Mesodermal cell (in vitro differentiated cells): ENCODE measurements around the gene BIN2.
A peak's percentile ranks its signal among the peaks of the same experiment; 100 is the strongest.
"Not testable (repeated sequence)": the region's sequence is repeated elsewhere in the genome, so short reads cannot be mapped to it uniquely, and the experiment has no call there.

ENCODE experiments used
- H3K27ac ChIP-seq: 2 replicates; pipeline ENCODE4 v1.7.0; 2013; ENCODE audit warnings: mild to moderate bottlenecking, low read depth, low read length, moderate library complexity; ENCODE audit not compliant: severe bottlenecking
- H3K36me3 ChIP-seq: 2 replicates; pipeline ENCODE4 v1.7.1; 2013; ENCODE audit warnings: mild to moderate bottlenecking, low read length, moderate library complexity; ENCODE audit not compliant: control insufficient read depth, insufficient read depth
- H3K4me1 ChIP-seq: one replicate; pipeline ENCODE4 v1.7.1; 2013; ENCODE audit warnings: mild to moderate bottlenecking, low read length; ENCODE audit not compliant: insufficient read depth, control insufficient read depth, poor library complexity, severe bottlenecking
- H3K4me3 ChIP-seq: 2 replicates; pipeline ENCODE4 v1.7.0; 2013; ENCODE audit warnings: low read length, control low read depth, mild to moderate bottlenecking; ENCODE audit not compliant: insufficient read depth, poor library complexity, severe bottlenecking; ENCODE audit errors: extremely low read depth
- H3K9me3 ChIP-seq: 2 replicates; pipeline ENCODE4 v1.7.1; 2013; ENCODE audit warnings: mild to moderate bottlenecking, low read length, moderate library complexity; ENCODE audit not compliant: control insufficient read depth
- WGBS, 2 experiments: methylation state at CpG; one replicate each; pipeline ENCODE4 v1.1.5; 2013; ENCODE audit warnings: missing lambda C conversion rate in 2 of 2; ENCODE audit not compliant: insufficient coverage in 2 of 2; 5-methylcytosine and 5-hydroxymethylcytosine counted together

The BIN2 gene

DNA sequence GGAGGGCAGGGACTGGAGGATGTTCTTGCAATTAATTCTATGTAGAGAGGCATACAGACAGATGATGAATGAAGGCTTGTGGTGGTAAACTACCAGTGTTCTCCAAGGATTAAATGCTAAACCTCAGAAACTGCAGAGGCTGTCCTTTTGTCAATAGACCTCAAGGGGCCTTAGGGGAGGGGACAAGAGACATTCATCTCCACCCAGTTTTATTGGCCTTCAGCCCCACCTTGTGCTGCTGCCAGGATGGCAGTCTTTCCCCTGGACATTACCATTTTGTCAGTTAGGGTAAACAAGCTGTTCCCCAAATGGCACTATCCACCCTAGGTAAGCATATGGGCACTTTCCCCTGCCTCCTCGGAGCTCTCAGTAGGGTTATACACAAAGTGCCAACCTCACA lies 48.9 kb downstream of the BIN2 start:
- Histone ChIP-seq H3K9me3 (no peaks in the 10 kb centered on the region), H3K36me3 (no peaks in the 10 kb centered on the region), H3K4me1 (peaks cover 3% of the 10 kb centered on the region), H3K4me3 (no peak overlapping the region), H3K27ac (no peak overlapping the region)
- WGBS, 2 experiments: 100% methylated on average over 1 of the region's 1 CpG

DNA sequence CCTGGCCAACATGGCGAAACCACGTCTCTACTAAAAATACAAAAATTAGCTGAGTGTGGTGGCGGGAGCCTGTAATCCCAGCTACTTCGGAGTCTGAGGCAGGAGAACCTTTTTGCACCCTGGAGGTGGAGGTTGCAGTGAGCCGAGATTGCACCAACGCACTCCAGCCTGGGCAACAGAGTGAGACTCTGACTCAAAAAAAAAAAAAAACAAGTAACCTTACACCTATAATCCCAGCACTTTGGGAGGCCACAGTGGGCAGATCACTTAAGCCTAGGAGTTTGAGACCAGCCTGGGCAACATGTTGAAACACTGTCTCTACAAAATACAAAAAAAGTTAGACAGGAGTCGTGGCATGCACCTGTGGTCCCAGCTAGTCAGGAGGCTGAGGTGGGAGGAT lies 51.2 kb downstream of the BIN2 start:
- not testable (repeated sequence) for H3K4me3 ChIP-seq, H3K27ac ChIP-seq, H3K9me3 ChIP-seq, H3K4me1 ChIP-seq, H3K36me3 ChIP-seq
- WGBS, 2 experiments: 96 to 100% methylated on average over 2 to 5 of the region's 7 CpGs

DNA sequence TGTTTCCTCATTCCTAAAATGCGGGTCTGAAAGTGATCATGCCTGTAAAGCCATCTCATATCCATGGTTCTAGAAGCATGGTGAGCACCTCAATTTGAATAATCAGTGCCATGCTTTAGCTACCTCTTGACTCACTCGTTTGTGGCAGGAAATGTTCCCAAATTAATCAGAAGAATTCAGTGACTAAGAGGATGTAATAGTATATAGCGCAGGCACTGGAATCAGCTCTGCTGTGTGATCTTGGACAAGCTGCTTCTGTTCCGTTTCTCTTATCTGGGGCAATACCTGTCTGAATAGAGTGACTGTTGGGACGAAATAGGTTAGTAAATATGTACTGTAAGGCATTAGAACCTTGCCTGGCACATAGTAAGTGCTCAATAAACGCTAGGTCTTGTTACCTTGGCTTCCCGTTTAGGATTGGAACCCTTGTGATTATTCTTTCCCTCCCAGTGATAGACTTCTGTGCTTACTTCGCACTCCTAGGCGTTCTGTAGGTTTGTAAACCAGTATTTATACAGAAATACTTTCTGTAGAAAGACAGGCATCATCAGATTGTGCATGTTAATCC lies 52.9 kb downstream of the BIN2 start:
- Histone ChIP-seq H3K27ac (no peak overlapping the region), H3K36me3 (no peaks in the 10 kb centered on the region), H3K4me1 (peaks cover 3% of the 10 kb centered on the region), H3K9me3 (no peaks in the 10 kb centered on the region), H3K4me3 (peak overlapping the region; percentile 70)
- WGBS, 2 experiments: 63 to 71% methylated on average over 5 to 7 of the region's 9 CpGs

DNA sequence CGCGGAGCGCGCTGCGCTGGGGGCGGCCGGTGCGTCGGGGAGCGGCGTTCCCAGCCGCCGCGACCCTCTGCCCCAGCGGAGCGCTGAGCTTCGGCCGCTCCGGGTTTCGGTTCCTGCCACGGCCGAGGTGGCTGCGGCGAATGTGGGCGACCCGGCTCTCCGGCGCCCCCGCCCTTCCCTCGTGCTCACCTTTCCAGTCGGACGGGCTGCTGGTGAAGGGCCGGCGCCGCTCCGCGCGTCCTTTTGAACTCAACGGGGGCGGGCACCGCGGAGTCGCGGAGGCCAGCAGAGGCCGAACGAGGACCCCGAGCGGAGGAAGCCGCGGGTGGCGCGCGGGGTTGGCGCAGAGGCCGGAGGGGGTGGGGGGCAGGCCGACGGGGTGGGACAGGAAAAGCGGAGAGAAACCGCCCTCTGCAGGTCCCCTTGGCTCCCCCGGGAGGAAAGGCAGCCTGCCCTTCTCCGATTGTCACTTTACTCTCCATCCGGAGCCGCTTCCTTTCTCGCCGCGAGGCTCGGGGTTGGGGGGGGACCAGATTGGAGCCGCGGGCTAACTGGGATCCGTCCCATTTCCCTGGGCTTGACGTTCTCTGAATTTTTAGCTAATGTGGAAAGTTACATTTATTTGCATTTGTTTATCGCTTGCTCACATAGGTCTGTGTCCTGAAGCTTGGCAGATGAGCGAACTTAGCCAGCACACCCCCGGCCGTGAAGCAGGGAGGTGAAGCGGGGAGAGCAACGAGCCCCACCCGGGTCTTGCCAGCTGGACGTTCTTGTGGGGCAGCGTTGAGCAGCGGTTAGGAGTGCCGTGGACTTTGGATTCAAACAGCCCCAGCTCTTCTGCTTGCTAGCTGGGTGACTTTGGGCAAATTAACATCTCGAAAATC lies 53.7 kb downstream of the BIN2 start, which contains the start of gene SMAGP:
SMAGP (minus strand) TSS at position 349 of the 884 bp plus-strand sequence. CDS start 1,137 bp downstream, outside the sequence.
- Histone ChIP-seq H3K36me3 (no peaks in the 10 kb centered on the region), H3K27ac (no peak within 1 kb of the TSS), H3K4me1 (peaks cover 3% of the 10 kb centered on the region), H3K4me3 (peak within 1 kb of the TSS; percentile 70), H3K9me3 (no peaks in the 10 kb centered on the region)
- 2% methylated on average over 63 of the region's 83 CpGs for WGBS, 2 experiments

DNA sequence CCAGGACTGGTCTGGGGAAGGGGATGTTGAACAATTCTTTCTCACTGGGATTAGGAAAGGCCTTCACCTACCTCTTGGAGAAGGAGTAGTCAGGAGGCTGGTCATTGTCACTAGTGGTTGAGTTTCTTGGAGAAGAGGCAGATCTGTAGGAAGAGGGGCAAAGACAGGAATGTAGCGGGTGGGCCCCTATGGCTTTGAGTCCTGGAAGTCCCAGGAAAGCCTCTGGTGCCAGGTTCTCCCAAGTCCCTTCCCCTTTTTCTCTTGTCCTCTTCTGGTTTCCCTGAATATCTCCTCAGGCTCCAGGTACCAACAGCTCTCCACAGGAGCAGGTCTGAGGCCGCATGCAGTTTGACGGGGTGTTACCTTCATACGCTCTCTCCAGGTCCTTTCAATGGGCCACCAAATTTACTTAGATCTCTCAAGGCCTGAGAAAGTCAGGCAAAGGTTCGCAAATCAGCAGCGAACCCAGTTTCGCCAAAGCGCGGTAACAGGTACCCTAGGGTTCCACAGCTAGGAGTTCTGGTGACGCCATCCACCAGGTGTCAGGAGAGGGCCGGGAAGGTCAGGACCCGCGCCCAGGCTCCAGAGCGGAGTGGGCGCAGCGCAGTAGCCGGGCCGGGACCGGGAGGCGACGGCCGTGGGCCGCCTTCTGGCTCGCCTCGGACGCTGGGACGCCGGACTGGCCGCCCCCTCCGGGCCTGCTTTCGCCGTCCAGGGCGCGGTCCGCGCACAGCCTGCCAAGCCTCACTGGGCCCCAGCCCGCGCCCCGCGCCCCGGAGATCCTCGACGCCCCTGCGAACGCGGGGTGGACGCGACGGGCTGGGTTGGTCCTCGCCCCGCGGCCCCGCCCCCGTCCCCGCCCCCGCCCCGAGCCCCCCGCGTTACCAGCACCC lies 54.6 kb downstream of the BIN2 start:
- peaks cover 3% of the 10 kb centered on the region for H3K4me1 ChIP-seq

DNA sequence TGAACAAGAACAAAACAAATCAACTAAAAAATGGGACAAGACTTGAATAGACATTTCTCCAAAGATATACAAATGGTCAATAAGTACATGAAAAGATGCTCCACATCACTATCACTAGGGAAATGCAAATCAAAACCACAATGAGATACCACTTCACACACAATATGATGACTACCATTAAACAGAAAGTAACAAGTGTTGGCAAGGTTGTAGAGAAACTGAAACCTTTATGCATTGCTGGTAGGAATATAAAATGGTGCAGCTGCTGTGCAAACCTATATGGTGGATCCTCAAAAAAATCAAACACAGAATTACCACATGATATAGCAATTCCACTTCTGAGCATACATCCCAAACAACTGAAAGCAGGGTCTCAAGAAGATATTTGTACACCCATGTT lies 59.0 kb downstream of the BIN2 start:
- no peaks in the 10 kb centered on the region for H3K9me3 ChIP-seq
- no peaks in the 10 kb centered on the region for H3K36me3 ChIP-seq
- H3K4me1 ChIP-seq: no peaks in the 10 kb centered on the region
- no peak overlapping the region for H3K4me3 ChIP-seq
- no peak overlapping the region for H3K27ac ChIP-seq

More for the DNA sequence above, 54.6 kb downstream of the BIN2 start:
- H3K27ac ChIP-seq: no peak overlapping the region
- H3K36me3 ChIP-seq: no peaks in the 10 kb centered on the region
- H3K9me3 ChIP-seq: no peaks in the 10 kb centered on the region
- H3K4me3 ChIP-seq: peak overlapping the region; percentile 70
- 12 to 21% methylated on average over 19 to 45 of the region's 59 CpGs for WGBS, 2 experiments

DNA sequence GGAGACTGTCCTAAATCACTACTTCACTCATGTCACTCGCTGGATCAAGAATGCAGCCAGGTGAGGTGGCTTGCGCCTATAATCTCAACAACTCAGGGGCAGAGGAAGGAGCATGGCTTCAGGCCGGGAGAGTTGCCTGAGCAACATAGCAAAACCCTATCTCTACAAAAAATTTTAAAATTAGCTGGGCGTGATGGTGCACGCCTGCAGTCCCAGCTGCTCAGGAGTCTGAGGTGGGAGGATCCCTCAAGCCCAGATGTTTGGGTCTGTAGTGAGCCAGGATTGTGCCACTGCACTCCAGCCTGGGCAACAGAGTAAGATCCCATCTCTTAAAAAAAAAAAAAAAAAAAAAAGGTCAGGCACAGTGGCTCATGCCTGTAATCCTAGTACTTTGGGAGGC lies 59.7 kb downstream of the BIN2 start:
- Histone ChIP-seq H3K36me3 (no peaks in the 10 kb centered on the region), H3K27ac (no peak overlapping the region), H3K4me1 (no peaks in the 10 kb centered on the region), H3K9me3 (no peaks in the 10 kb centered on the region), H3K4me3 (no peak overlapping the region)
- 95% methylated on average over 3 of the region's 5 CpGs; no CpG with 5 or more reads in 1 of the 2 experiments for WGBS, 2 experiments

DNA sequence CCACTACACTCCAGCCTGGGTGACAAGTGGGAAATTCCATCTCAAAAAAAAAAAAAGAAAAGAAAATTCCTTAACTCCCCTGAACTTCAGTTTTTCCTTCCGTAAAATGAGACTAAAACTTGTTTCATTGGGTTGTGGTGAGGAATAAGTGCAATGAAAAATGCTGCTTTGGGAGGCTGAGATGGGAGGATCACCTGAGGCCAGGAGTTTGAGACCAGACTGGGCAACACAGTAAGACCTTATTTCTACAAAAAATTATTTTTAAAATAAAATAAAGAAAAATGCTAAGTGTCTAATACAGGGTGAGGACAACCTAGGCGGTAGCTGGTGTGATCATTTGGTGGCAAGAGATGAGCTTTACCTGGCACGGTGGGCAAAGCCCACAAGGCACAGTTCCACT lies 60.6 kb downstream of the BIN2 start:
- 95 to 100% methylated on average over 2 of the region's 3 CpGs for WGBS, 2 experiments

DNA sequence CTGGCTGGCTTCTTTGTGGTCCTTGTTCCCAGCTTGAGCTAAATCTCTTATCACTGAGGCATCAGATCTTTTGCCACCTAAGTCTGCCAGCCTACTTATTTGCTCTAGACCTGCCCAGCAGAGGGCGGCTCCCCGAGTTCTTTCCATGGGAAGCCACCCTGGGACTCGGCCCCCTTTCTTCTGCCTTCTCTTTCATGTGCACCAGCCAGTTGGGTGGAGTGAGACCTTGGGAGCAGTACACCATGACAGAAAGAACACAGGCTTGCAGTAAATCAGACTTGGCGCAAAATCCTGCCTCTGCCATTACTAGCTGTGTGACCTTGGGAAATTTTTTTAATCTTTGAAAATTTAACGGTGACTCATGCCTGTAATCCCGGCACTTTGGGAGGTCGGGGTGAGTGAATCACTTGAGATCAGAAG lies 61.2 kb downstream of the BIN2 start:
- H3K4me1 ChIP-seq: no peaks in the 10 kb centered on the region
- no peaks in the 10 kb centered on the region for H3K36me3 ChIP-seq
- 61 to 73% methylated on average over 6 to 7 of the region's 7 CpGs for WGBS, 2 experiments
- H3K9me3 ChIP-seq: no peaks in the 10 kb centered on the region
- H3K27ac ChIP-seq: no peak overlapping the region
- no peak overlapping the region for H3K4me3 ChIP-seq

More for the DNA sequence above, 60.6 kb downstream of the BIN2 start:
- H3K4me1 ChIP-seq: no peaks in the 10 kb centered on the region
- H3K4me3 ChIP-seq: no peak overlapping the region
- no peak overlapping the region for H3K27ac ChIP-seq
- H3K9me3 ChIP-seq: no peaks in the 10 kb centered on the region
- H3K36me3 ChIP-seq: no peaks in the 10 kb centered on the region

DNA sequence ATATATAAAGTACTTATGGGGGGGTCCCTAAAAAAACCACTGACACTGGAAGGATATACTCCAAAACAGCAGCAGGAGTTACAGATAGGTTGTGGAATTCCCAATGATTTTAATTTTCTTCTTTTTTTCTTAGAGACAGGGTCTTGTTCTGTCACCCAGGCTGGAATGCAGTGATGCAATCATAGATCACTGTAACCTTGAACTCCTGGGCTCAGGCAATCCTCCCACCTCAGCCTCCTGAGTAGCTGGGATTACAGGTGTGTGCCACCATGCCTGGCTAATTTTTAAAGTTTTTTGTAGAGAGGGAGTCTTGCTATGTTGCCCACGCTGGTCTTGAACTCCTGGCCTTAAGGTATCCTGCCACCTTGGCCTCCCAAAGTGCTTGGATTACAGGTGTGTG lies 64.4 kb downstream of the BIN2 start:
- H3K36me3 ChIP-seq, H3K4me1 ChIP-seq, H3K27ac ChIP-seq, H3K9me3 ChIP-seq, H3K4me3 ChIP-seq: not testable (repeated sequence)
- WGBS, 2 experiments: 89 to 100% methylated on average over 1 of the region's 1 CpG
